Sigmoid colon (tissue), 4 donors: ENCODE results near the gene ZBTB7C.

Experiments used
- EP300 ChIP-seq, 4 donors: sonication (generic); formaldehyde crosslinking; IDR thresholded peaks; one replicate each; pipeline ENCODE4 v1.6.1; 2017; ENCODE audit warnings: antibody characterized with exemption in 4 of 4
- POLR2AphosphoS5 ChIP-seq, 4 donors: sonication (generic); formaldehyde crosslinking; IDR thresholded peaks; one replicate each; pipeline ENCODE4 v1.6.1; 2017; ENCODE audit warnings: antibody characterized with exemption in 4 of 4
- TF ChIP-seq, protein P1 (sequence below), 4 experiments: fragments of 450-650 bp in 3 of 4; fragments of 200-600 bp in 1 of 4; IDR thresholded peaks; one replicate each; pipeline ENCODE4 v1.5.1; 2016 to 2019; ENCODE audit warnings: antibody characterized with exemption in 4 of 4, mild to moderate bottlenecking in 3 of 4, moderate library complexity in 2 of 4

DNA sequence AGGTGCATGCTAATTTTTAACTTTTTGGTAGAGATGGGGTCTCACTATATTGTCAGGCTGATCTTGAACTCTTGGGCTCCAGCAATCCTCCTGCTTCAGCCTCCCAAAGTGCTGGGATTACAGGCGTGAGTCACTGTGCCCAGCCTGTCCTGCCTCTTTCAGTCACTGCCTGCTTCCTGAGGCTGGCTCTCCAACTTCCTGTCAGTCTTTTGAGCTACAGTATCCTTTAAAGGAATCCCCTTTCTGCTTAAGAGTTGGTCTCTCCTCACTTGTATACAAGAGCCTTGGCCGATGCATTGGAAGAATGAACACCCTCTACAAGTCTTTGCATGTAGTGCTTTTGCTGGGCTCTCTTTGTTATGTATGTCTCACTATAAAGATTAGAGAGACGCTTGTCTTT lies 390.3 kb downstream of the ZBTB7C start:
- TF ChIP-seq, protein P1, sequence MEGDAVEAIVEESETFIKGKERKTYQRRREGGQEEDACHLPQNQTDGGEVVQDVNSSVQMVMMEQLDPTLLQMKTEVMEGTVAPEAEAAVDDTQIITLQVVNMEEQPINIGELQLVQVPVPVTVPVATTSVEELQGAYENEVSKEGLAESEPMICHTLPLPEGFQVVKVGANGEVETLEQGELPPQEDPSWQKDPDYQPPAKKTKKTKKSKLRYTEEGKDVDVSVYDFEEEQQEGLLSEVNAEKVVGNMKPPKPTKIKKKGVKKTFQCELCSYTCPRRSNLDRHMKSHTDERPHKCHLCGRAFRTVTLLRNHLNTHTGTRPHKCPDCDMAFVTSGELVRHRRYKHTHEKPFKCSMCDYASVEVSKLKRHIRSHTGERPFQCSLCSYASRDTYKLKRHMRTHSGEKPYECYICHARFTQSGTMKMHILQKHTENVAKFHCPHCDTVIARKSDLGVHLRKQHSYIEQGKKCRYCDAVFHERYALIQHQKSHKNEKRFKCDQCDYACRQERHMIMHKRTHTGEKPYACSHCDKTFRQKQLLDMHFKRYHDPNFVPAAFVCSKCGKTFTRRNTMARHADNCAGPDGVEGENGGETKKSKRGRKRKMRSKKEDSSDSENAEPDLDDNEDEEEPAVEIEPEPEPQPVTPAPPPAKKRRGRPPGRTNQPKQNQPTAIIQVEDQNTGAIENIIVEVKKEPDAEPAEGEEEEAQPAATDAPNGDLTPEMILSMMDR (IDR thresholded peaks at IDR 0.05): no peak
- TF ChIP-seq POLR2AphosphoS5 (IDR thresholded peaks at IDR 0.05): no peak
- TF ChIP-seq EP300 (IDR thresholded peaks at IDR 0.05): no peak
